ENCODE data around the gene EREG. TPM values are rescaled to one million over a fixed set of nuclear protein-coding genes. Genes with fewer than 3 reads are reported as not detected.
"Not testable (repeated sequence)": the region's sequence is repeated elsewhere in the genome, so short reads cannot be mapped to it uniquely, and the experiment has no call there.

The EREG gene
- total RNA-seq, 1 experiment from 2014 or later = not detected

DNA sequence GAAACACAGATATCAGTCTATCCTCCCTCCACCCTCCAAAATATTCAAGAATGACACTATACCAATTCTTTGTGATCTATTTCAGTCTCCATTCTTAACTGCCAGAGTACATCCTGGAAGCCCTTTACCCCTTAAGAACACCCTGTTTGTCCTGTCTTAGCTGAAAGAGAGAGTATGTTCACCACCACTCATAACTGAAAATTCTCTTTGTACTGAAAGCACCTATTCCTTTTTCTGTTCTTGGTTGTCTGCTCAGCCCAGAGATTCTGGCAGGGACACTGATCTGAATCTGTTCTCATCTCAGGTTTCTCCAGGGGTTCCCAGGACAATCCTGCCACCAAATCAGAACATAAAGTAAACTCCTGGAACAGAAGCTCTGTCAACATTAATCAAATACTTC lies 25.4 kb upstream of the EREG start:
- Histone ChIP-seq H3K79me2 (ENCODE audit: insufficient read depth, low read length) (no peaks in the 10 kb centered on the region), H3K56ac (ENCODE audit: insufficient read length, low read depth, low read length) (no peak overlapping the region), H3K23ac (ENCODE audit: insufficient read length, low read depth, low read length) (no peak overlapping the region), H3K4ac (ENCODE audit: low read depth, low read length) (no peak overlapping the region), H3K9ac (ENCODE audit: extremely low read depth, insufficient read length, low read length) (no peak overlapping the region), H3K27me3 (ENCODE audit: insufficient read depth, low read length) (no peaks in the 10 kb centered on the region), H3K23me2 (ENCODE audit: insufficient read length, low read depth, low read length, poor library complexity, severe bottlenecking) (no peaks in the 10 kb centered on the region), H2AFZ (ENCODE audit: low read length) (no peak overlapping the region), H2AK5ac (ENCODE audit: insufficient read length, low read length) (no peak overlapping the region), H2BK12ac (ENCODE audit: insufficient read length, low read depth, low read length) (no peak overlapping the region), H2BK15ac (ENCODE audit: low read depth, low read length) (no peak overlapping the region), H2BK20ac (ENCODE audit: low read depth, low read length, poor library complexity, severe bottlenecking) (no peak overlapping the region), H3K4me1 (ENCODE audit: insufficient read depth, low read length) (no peaks in the 10 kb centered on the region), H3K9me3 (ENCODE audit: control insufficient read depth, low read depth, low read length) (peaks cover 10% of the 10 kb centered on the region), H3T11ph (ENCODE audit: low read length) (no peak overlapping the region), H4K20me1 (ENCODE audit: control insufficient read depth, insufficient read depth, insufficient read length) (no peaks in the 10 kb centered on the region), H4K91ac (ENCODE audit: insufficient read length, low read depth, low read length) (no peak overlapping the region), H4K5ac (ENCODE audit: insufficient read length, low read depth, low read length) (no peak overlapping the region), H3K27ac (ENCODE audit: insufficient read length, low read depth, low read length) (no peak overlapping the region), H3K79me1 (ENCODE audit: insufficient read depth, low read depth, low read length, poor library complexity, severe bottlenecking) (no peaks in the 10 kb centered on the region), H4K8ac (replicated peaks; ENCODE audit: insufficient read length, low read depth, low read length) (no peak overlapping the region), H2BK5ac (ENCODE audit: insufficient read length, low read length) (no peak overlapping the region), H3K14ac (ENCODE audit: insufficient read depth, low read length) (no peak overlapping the region), H2BK120ac (ENCODE audit: low read depth, low read length, poor library complexity, severe bottlenecking) (no peak overlapping the region), H3K4me2 (ENCODE audit: insufficient read depth, insufficient read length, low read length) (no peak overlapping the region), H3K18ac (ENCODE audit: insufficient read length, low read depth, low read length) (no peak overlapping the region)
- peaks cover 34 to 40% of the 10 kb centered on the region in 2 experiments for H3K9me3 Mint-ChIP-seq
- no peaks in the 10 kb centered on the region for H3K27me3 Mint-ChIP-seq (ENCODE audit: low read depth)
- peaks cover 15 to 36% (median 18%) of the 10 kb centered on the region in 3 experiments for H3K36me3 Mint-ChIP-seq (ENCODE audit: insufficient read depth in 1 of 3, low read depth in 3 of 3)
- TF ChIP-seq, protein P1, sequence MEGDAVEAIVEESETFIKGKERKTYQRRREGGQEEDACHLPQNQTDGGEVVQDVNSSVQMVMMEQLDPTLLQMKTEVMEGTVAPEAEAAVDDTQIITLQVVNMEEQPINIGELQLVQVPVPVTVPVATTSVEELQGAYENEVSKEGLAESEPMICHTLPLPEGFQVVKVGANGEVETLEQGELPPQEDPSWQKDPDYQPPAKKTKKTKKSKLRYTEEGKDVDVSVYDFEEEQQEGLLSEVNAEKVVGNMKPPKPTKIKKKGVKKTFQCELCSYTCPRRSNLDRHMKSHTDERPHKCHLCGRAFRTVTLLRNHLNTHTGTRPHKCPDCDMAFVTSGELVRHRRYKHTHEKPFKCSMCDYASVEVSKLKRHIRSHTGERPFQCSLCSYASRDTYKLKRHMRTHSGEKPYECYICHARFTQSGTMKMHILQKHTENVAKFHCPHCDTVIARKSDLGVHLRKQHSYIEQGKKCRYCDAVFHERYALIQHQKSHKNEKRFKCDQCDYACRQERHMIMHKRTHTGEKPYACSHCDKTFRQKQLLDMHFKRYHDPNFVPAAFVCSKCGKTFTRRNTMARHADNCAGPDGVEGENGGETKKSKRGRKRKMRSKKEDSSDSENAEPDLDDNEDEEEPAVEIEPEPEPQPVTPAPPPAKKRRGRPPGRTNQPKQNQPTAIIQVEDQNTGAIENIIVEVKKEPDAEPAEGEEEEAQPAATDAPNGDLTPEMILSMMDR (conservative IDR thresholded peaks at IDR 0.05) = no peak
- no peak for DNase-seq
- no peak overlapping the region for H3K4me3 Mint-ChIP-seq
- no peaks in the 10 kb centered on the region for H3K4me1 Mint-ChIP-seq
- H3K27ac Mint-ChIP-seq = no peak overlapping the region

DNA sequence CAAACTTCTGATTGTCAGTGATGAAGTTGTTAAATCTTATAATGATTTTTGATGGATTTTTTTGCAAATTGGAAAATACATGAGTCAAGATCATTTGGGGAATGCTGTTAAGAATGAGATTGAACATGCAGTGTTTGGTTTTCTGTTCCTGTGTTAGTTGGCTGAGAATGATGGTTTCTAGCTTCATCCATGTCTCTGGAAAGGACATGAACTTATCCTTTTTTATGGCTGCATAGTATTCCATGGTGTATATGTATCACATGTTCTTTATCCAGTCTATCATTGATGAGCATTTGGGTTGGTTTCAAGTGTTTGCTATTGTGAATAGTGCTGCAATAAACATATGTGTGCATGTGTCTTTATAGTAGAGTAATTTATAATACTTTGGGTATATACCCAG lies 24.5 kb upstream of the EREG start:
- H3K9ac ChIP-seq (ENCODE audit: extremely low read depth, insufficient read length, low read length); H2BK5ac ChIP-seq (ENCODE audit: insufficient read length, low read length); H3T11ph ChIP-seq (ENCODE audit: low read length); H3K27ac ChIP-seq (ENCODE audit: insufficient read length, low read depth, low read length); H3K4me1 Mint-ChIP-seq; H2AFZ ChIP-seq (ENCODE audit: low read length); H3K18ac ChIP-seq (ENCODE audit: insufficient read length, low read depth, low read length); H2BK20ac ChIP-seq (ENCODE audit: low read depth, low read length, poor library complexity, severe bottlenecking); H3K27me3 ChIP-seq (ENCODE audit: insufficient read depth, low read length); H3K4ac ChIP-seq (ENCODE audit: low read depth, low read length); H4K5ac ChIP-seq (ENCODE audit: insufficient read length, low read depth, low read length); H2BK12ac ChIP-seq (ENCODE audit: insufficient read length, low read depth, low read length); H3K27ac Mint-ChIP-seq; H3K4me1 ChIP-seq (ENCODE audit: insufficient read depth, low read length); H3K79me1 ChIP-seq (ENCODE audit: insufficient read depth, low read depth, low read length, poor library complexity, severe bottlenecking); H2AK5ac ChIP-seq (ENCODE audit: insufficient read length, low read length); H3K27me3 Mint-ChIP-seq (ENCODE audit: low read depth); H3K4me2 ChIP-seq (ENCODE audit: insufficient read depth, insufficient read length, low read length); H4K20me1 ChIP-seq (ENCODE audit: control insufficient read depth, insufficient read depth, insufficient read length); H3K4me3 Mint-ChIP-seq; H2BK120ac ChIP-seq (ENCODE audit: low read depth, low read length, poor library complexity, severe bottlenecking); H4K8ac ChIP-seq (replicated peaks; ENCODE audit: insufficient read length, low read depth, low read length); H3K79me2 ChIP-seq (ENCODE audit: insufficient read depth, low read length); H3K23me2 ChIP-seq (ENCODE audit: insufficient read length, low read depth, low read length, poor library complexity, severe bottlenecking); DNase-seq; H4K91ac ChIP-seq (ENCODE audit: insufficient read length, low read depth, low read length); H3K56ac ChIP-seq (ENCODE audit: insufficient read length, low read depth, low read length); H3K23ac ChIP-seq (ENCODE audit: insufficient read length, low read depth, low read length); H3K14ac ChIP-seq (ENCODE audit: insufficient read depth, low read length); H2BK15ac ChIP-seq (ENCODE audit: low read depth, low read length): not testable (repeated sequence)
- Mint-ChIP-seq H3K36me3 (ENCODE audit: insufficient read depth in 1 of 3, low read depth in 3 of 3) (peaks cover 22 to 45% (median 26%) of the 10 kb centered on the region in 3 experiments), H3K9me3 (peaks cover 43 to 48% of the 10 kb centered on the region in 2 experiments)
- peaks cover 13% of the 10 kb centered on the region for H3K9me3 ChIP-seq (ENCODE audit: control insufficient read depth, low read depth, low read length)
